Fibroblast of lung (primary cell): ENCODE data around the gene CCDC121. TPM values are rescaled to one million over a fixed set of nuclear protein-coding genes. Genes with fewer than 3 reads are reported as not detected.

Experiments
- DNase-seq, 2 donors: peaks; one replicate each; pipeline versions ENCODE4 v3.0.0 to v3.0.0-alpha.2; 2010; ENCODE audit warnings: low read depth in 2 of 2
- H2AFZ ChIP-seq: 2 replicates; pipeline ENCODE4 v1.5.1; 2012; ENCODE audit warnings: low read length, control low read depth, inconsistent platforms
- H3K27ac ChIP-seq: 2 replicates; pipeline ENCODE4 v1.5.1; 2011; ENCODE audit warnings: low read length, control low read depth; ENCODE audit not compliant: insufficient read depth
- H3K27me3 ChIP-seq: 2 replicates; pipeline ENCODE4 v1.5.1; 2011; ENCODE audit warnings: mild to moderate bottlenecking, low read length; ENCODE audit not compliant: control insufficient read depth, insufficient read depth
- H3K36me3 ChIP-seq: 2 replicates; pipeline ENCODE4 v1.5.1; 2011; ENCODE audit warnings: low read length; ENCODE audit not compliant: control insufficient read depth, insufficient read depth
- H3K4me1 ChIP-seq: 2 replicates; pipeline ENCODE4 v1.5.1; 2011; ENCODE audit warnings: low read length; ENCODE audit not compliant: control insufficient read depth, insufficient read depth; ENCODE audit errors: extremely low read depth
- H3K4me2 ChIP-seq: 2 replicates; pipeline ENCODE4 v1.5.1; 2011; ENCODE audit warnings: low read length, control low read depth; ENCODE audit not compliant: insufficient read depth; ENCODE audit errors: extremely low read depth
- H3K4me3 ChIP-seq, 4 experiments: fragments of 200-600 bp in 1 of 4; sonication (generic) in 1 of 4; replicated peaks in 1 of 4; 2 replicates each; pipeline ENCODE4 v1.5.1; 2011 to 2016; ENCODE audit warnings: low read length in 4 of 4, low read depth in 3 of 4, mild to moderate bottlenecking in 3 of 4, control low read depth in 2 of 4, inconsistent platforms in 1 of 4, mixed read lengths in 1 of 4; ENCODE audit not compliant: insufficient read depth in 1 of 4; ENCODE audit errors: control extremely low read depth in 1 of 4
- H3K79me2 ChIP-seq: 2 replicates; pipeline ENCODE4 v1.5.1; 2012; ENCODE audit warnings: mild to moderate bottlenecking, low read length, inconsistent platforms; ENCODE audit not compliant: control insufficient read depth, insufficient read depth
- H3K9ac ChIP-seq: 2 replicates; pipeline ENCODE4 v1.5.1; 2011; ENCODE audit warnings: mild to moderate bottlenecking, low read length, control low read depth; ENCODE audit not compliant: insufficient read depth
- H3K9me3 ChIP-seq: 2 replicates; pipeline ENCODE4 v1.5.1; 2012; ENCODE audit warnings: low read depth, low read length; ENCODE audit not compliant: control insufficient read depth, insufficient read depth
- H4K20me1 ChIP-seq: 2 replicates; pipeline ENCODE4 v1.5.1; 2011; ENCODE audit warnings: low read length; ENCODE audit not compliant: control insufficient read depth, insufficient read depth; ENCODE audit errors: extremely low read depth
- EZH2 ChIP-seq: IDR thresholded peaks from 2 replicates; pipeline ENCODE4 v1.5.1; 2012; ENCODE audit warnings: low read length, control low read depth, mild to moderate bottlenecking; ENCODE audit errors: missing control alignments
- polyA plus RNA-seq, 2 donors: library from polyadenylated mRNA; depleted of rRNA in 1 of 2; stranded (reverse) in 1 of 2; unstranded in 1 of 2; fragments of >200 nt; gene quantifications; 2 replicates each; pipeline ENCODE4 v1.2.1, GENCODE V29; 2011 to 2012; ENCODE audit warnings: missing spikeins in 1 of 2
- total RNA-seq: library from RNA; depleted of rRNA; stranded (reverse); fragments of >200 nt; gene quantifications from 2 replicates; pipeline ENCODE4 v1.2.1, GENCODE V29; 2014
- TF ChIP-seq, protein P1 (sequence below), 2 donors: IDR thresholded peaks in 1 of 2; conservative IDR thresholded peaks in 1 of 2; 1 replicate in 1 of 2; 2 replicates in 1 of 2; pipeline ENCODE4 v1.5.1; 2011 to 2012; ENCODE audit warnings: low read length in 2 of 2, control low read depth in 1 of 2, inconsistent platforms in 1 of 2, low read depth in 1 of 2, mild to moderate bottlenecking in 1 of 2

CCDC121 gene
- total and polyA plus RNA-seq, 2 donors (not counting 1 experiment from before 2014, with no cell fraction given), result 1.4 to 2.0 TPM

DNA sequence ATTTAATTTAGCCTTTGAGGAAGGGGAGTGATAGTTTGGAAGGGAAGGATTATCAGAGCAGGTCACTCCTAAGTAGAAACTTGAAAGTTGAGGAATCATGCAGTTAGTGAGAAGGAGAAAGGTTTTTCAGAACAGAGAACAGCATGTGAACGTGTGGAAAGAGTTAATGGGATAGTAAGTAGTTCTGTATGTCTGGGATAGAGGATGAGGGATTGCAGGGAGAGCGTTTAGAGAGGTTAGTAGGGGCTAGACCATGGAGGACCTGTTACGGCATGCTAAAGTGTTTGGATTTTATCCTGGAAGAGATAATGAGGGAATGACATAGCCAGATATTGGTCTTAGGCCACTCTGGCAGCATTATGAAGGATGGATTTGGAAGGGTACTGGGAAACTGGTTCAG, 44.2 kb downstream of the CCDC121 start:
- Histone ChIP-seq H3K4me1 (peaks cover 2% of the 10 kb centered on the region), H3K36me3 (no peaks in the 10 kb centered on the region), H3K79me2 (peaks cover 65% of the 10 kb centered on the region), H3K27ac (no peak overlapping the region), H4K20me1 (no peaks in the 10 kb centered on the region), H3K4me3 (peak overlapping the region; percentile 14 to 93 (median 78)), H3K27me3 (no peaks in the 10 kb centered on the region), H2AFZ (no peak overlapping the region), H3K9me3 (no peaks in the 10 kb centered on the region), H3K9ac (no peak overlapping the region), H3K4me2 (peak overlapping the region; percentile 77)
- DNase-seq, result no peak
- TF ChIP-seq EZH2, result no peak
- TF ChIP-seq, protein P1, sequence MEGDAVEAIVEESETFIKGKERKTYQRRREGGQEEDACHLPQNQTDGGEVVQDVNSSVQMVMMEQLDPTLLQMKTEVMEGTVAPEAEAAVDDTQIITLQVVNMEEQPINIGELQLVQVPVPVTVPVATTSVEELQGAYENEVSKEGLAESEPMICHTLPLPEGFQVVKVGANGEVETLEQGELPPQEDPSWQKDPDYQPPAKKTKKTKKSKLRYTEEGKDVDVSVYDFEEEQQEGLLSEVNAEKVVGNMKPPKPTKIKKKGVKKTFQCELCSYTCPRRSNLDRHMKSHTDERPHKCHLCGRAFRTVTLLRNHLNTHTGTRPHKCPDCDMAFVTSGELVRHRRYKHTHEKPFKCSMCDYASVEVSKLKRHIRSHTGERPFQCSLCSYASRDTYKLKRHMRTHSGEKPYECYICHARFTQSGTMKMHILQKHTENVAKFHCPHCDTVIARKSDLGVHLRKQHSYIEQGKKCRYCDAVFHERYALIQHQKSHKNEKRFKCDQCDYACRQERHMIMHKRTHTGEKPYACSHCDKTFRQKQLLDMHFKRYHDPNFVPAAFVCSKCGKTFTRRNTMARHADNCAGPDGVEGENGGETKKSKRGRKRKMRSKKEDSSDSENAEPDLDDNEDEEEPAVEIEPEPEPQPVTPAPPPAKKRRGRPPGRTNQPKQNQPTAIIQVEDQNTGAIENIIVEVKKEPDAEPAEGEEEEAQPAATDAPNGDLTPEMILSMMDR (conservative IDR thresholded peaks at IDR 0.05 in 1 of 2, IDR thresholded peaks at IDR 0.05 in 1 of 2; ENCODE audit: low read depth in 1 of 2, low read length in 2 of 2), result no peak

DNA sequence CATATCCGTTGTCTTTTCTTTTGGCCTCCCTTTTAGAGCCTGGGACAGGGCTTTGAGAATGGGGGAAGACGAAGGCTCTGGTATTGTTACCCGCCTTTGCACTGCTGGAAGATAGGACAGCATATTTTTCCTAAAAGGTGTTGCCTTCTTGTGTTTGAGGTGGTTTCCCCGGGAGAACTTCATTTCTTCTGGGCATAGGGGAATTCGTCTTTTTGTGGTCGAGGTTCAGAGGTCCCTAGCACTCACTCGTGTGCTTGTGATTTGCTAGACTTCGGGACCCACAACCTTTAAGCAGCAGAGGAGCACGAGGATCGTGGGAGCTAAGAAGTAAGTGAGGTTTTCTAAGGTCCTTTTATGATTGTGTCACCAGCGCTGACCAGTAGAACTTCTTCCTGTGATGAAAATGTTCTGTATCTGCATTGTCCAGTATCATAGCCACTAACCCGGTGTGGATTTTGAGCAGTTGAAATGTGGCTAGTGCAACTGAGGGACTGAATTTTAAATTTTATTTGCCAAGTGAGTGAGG, 45.4 kb downstream of the CCDC121 start:
- Histone ChIP-seq H3K36me3 (no peaks in the 10 kb centered on the region), H3K4me2 (peak overlapping the region; percentile 77), H3K9ac (peak overlapping the region; percentile 59), H4K20me1 (no peaks in the 10 kb centered on the region), H3K4me3 (peak overlapping the region; percentile 68 to 93 (median 86)), H3K27ac (peak overlapping the region; percentile 73), H3K9me3 (no peaks in the 10 kb centered on the region), H3K27me3 (no peaks in the 10 kb centered on the region), H3K79me2 (peaks cover 54% of the 10 kb centered on the region), H2AFZ (peak overlapping the region; percentile 68), H3K4me1 (peaks cover 2% of the 10 kb centered on the region)
- DNase-seq, result peak; percentile 10 to 19
- no peak for TF ChIP-seq EZH2
- TF ChIP-seq, protein P1 (conservative IDR thresholded peaks at IDR 0.05 in 1 of 2, IDR thresholded peaks at IDR 0.05 in 1 of 2; ENCODE audit: low read depth in 1 of 2, low read length in 2 of 2), result no peak

GRCh38 chr2:27582695-27583389, 46.0 kb downstream of the CCDC121 start, which contains the start of gene ZNF512:
ZNF512 (plus strand) TSS chr2:27583042; CDS start chr2:27583113, 71 bp downstream.
- TF ChIP-seq, protein P1 (conservative IDR thresholded peaks at IDR 0.05 in 1 of 2, IDR thresholded peaks at IDR 0.05 in 1 of 2; ENCODE audit: low read depth in 1 of 2, low read length in 2 of 2), result no peak
- no peak for TF ChIP-seq EZH2

More at GRCh38 chr2:27582695-27583389, 46.0 kb downstream of the CCDC121 start, which contains the start of gene ZNF512:
- Histone ChIP-seq H3K4me3 (peak within 1 kb of the TSS; percentile 68 to 93 (median 86)), H4K20me1 (no peaks in the 10 kb centered on the region), H3K4me1 (peaks cover 2% of the 10 kb centered on the region), H2AFZ (peak within 1 kb of the TSS; percentile 93), H3K27me3 (no peaks in the 10 kb centered on the region), H3K4me2 (peak within 1 kb of the TSS; percentile 77), H3K36me3 (no peaks in the 10 kb centered on the region), H3K27ac (peak within 1 kb of the TSS; percentile 73), H3K79me2 (peaks cover 47% of the 10 kb centered on the region), H3K9me3 (no peaks in the 10 kb centered on the region), H3K9ac (peak within 1 kb of the TSS; percentile 59)
- DNase-seq, result peak; percentile 93 to 95
